GM18508 (cell line): ENCODE measurements around the gene SRSF11.

ENCODE experiments used
- ATAC-seq: cut with Tn5 transposase; IDR thresholded peaks from one replicate; pipeline ENCODE4 v1.9.1; 2021; ENCODE audit warnings: moderate number of reproducible peaks; ENCODE audit not compliant: insufficient read depth, unreplicated experiment

Gene SRSF11

DNA sequence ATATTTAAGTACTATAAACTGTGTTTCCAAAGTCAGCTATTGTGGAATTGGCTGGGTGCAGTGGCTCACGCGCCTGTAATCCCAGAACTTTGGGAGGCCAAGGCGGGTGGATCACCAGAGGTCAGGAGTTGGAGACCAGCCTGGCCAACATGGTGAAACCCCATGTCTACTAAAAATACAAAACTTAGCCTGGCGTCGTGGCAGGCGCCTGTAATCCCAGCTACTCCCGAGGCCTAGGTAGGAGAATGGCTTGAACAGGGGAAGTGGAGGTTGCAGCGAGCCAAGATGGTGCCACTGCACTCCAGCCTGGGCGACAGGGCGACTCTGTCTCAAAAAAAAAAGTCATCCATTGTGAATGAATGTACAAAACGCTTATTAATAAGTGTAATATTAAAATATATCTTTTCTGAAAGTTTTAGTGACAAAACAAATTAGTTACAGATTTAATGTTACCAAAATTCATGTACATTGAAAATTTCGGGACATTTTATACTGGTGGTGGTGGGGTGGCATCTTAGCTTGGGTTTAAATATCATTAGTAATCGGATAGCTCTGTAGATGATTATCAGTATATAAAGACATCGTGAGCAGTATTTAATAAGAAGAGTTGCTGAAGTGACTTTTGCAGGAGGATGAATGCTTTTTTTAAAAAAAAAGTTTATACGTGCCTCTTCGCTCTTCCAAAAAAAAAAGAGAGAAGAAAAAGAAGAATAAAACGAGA is 503 bp upstream of the SRSF11 start:
- ATAC-seq = peak; percentile 16

DNA sequence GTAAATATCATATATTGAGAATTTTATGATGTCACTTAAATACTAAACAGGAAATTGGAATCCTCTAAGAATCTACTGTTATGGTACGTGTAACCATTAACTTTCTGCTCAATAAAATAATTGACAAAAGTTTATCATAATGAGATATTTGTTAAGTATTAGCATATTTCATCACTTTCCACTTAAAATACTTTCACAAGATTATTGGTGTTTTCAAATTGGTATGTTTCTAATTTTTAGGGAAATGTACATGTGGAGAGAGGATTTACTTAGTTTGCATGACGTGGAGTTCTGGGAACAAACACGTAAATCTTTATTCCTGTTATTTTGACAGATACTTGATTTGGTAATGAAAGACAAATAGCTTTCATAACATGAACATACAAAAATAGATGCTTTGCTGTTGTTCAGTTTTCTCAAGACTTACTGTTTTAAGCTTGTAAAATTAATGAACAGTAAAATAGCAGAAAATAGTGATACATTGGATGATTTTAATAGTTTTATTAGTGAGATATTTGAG is 1.6 kb downstream of the SRSF11 start:
- ATAC-seq = no peak

DNA sequence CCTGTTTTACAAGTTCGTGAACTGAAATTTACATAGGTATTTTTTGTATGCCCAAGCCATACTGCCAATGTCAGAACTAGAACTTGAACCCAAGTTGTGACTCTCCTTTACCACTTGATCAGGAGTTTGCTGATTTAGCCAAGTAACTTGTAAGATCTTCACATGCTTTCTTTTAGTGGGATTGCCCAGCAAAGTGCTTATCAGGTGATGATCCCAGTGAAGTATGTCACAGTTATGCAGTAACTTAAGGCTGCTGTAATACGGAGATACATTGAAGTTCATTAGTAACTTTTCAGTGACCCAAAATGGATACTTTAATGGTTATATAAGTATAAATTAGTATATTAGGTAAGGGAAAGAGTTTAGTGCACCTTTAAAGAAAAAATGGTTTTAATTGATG is 3.8 kb downstream of the SRSF11 start:
- ATAC-seq = no peak

GRCh38 chr1:70227439-70227838 is 6.3 kb downstream of the SRSF11 start:
- ATAC-seq = no peak

- ATAC-seq = no peak
Observed at GRCh38 chr1:70228670-70229069, 7.5 kb downstream of the SRSF11 start.

GRCh38 chr1:70231475-70231874 is 10.3 kb downstream of the SRSF11 start:
- ATAC-seq = no peak

DNA sequence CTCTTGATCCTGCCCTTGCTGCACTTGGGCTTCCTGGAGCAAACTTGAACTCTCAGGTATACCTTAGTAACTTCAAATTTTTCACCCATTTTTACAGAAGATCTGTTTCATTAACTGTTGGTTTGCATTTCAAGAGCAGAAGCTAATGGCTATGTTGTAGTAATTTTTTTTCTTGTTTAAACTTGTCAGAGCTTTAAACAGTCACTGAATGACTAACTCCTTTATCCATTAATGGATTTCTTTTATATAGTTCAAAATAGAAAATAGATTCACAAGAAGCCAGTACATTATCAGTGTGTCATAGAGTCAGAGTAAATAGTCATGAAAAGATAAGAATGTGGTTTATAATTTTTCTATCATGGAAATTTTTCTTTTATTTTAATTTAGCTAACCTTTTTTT is 13.6 kb downstream of the SRSF11 start:
- ATAC-seq = no peak

DNA sequence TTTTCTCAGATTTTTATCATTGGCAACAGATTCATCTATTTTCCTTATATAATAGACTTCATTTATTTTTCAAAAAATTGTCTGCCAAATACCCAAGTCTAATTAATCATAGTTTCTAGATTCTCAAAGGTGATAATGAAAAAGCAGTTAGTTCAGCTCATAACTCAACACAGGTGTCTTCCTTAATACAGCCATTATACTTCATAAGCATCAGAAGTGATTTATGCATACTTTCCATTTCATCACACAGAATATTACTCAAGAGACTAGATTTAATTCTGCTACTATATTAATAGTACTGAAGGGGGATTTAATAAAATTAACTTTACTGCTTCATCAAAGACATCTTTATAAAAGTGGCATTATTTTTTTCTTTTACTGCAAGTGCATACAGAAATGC is 18.8 kb downstream of the SRSF11 start:
- ATAC-seq = no peak

- ATAC-seq = no peak
Observed at GRCh38 chr1:70247122-70247521, 25.9 kb downstream of the SRSF11 start.

- no peak for ATAC-seq
Observed at GRCh38 chr1:70247768-70248167, 26.6 kb downstream of the SRSF11 start.

- no peak for ATAC-seq
Observed at GRCh38 chr1:70248729-70249128, 27.5 kb downstream of the SRSF11 start.

GRCh38 chr1:70256664-70257063 is 35.5 kb downstream of the SRSF11 start:
- ATAC-seq = no peak

- no peak for ATAC-seq
Observed at GRCh38 chr1:70264839-70265238, 43.7 kb downstream of the SRSF11 start.

GRCh38 chr1:70265946-70266345 is 44.8 kb downstream of the SRSF11 start:
- no peak for ATAC-seq

- ATAC-seq = no peak
Observed at GRCh38 chr1:70277875-70278274, 56.7 kb downstream of the SRSF11 start.

GRCh38 chr1:70278710-70279109 is 57.5 kb downstream of the SRSF11 start:
- ATAC-seq = no peak

DNA sequence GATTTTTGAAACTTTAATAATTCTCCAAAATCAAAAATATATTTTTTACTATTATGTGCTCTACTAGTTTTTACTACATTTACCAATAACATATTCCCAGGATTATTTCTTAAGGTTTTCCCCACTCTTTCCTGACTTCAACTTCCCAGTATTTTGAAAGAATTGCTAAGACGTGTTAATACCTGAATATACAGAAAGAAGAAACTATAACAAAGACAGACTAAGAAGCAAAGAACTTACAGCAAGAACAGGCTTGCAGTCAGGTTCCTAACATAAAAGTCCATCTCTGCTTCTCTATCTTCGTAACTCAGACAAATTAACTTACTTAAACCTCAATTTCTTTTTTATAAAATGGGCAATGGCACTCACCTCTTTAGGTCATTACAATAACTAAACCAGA is 63.2 kb downstream of the SRSF11 start:
- ATAC-seq = no peak

DNA sequence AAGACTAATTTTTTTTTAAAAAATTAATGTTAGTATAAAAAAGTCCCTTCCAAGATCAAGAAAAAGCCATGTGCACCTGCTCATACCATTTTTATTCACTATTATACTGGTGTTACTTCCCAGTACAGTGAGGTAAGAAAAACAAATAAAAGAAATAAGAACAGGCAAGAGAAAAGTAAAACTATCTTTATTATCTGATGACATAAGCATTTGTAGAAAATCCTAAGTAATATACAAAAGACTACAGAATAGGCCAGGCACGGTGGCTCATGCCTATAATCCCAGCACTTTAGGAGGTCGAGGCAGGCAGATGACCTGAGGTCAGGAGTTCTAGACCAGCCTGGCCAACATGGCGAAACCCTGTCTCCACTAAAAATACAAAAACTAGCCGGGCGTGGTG is 65.3 kb downstream of the SRSF11 start:
- ATAC-seq = no peak

DNA sequence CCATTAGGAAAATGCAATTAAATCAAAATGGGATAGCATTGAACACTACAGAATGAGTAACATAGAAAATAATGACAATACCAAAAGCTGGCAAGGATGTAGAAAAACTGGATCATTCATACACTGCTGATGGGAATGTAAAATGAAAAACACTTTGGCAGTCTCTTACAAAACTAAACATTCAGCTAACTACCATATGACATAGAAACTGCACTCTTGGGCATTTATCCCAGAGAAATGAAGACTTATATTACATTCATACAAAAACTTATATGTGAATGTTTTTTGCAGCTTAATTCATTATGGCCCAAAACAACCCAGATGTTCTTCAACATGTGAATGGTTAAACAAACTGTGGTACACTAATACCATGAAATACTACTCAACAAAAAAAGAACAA is 67.0 kb downstream of the SRSF11 start:
- no peak for ATAC-seq

- ATAC-seq = no peak
Observed at GRCh38 chr1:70290218-70290617, 69.0 kb downstream of the SRSF11 start.

GRCh38 chr1:70293186-70293843 is 72.1 kb downstream of the SRSF11 start:
- ATAC-seq = no peak

DNA sequence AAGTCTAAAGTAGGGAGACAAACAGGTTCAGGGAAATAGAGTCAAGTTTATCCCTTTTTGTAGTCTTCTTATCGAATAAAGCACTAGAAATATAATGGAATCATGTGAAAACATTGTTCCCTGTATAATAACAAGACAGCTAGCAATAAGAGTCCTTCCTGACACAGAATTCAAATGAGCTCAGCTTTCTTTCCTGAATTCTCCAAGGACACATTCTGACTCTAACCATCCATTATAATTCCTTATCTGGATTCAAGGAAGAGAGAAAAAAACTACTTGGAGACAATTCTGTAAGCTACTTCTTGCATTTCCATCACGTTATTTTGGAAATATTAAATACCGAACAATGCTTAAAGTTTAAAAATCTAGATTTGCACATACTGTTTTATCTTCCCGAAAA is 74.6 kb downstream of the SRSF11 start:
- no peak for ATAC-seq
